K562 (cell line): Measurements from ENCODE around the gene SLC35G6. TPM values are rescaled to one million over a fixed set of nuclear protein-coding genes. Genes with fewer than 3 reads are reported as not detected.

Source experiments
- ATAC-seq: fragments of 200-7000 bp; cut with Tn5 transposase; 3 replicates; pipeline ENCODE4 v1.9.1; 2020; ENCODE audit warnings: moderate library complexity
- BruUV-seq: library from RNA; stranded (reverse); fragments of 400-500 nt; replicated peaks from 2 replicates; lab custom pipeline; 2021; lab: Mats Ljungman, UMichigan
- CTCF ChIA-PET: fragments of 300-600 bp; formaldehyde crosslinking; extraction: SDS; loops from one replicate; lab custom pipeline; 2021; ENCODE audit warnings: low intra/inter-chr PET ratio; lab: Yijun Ruan, JAX
- POLR2A ChIA-PET: fragments of 300-600, 350-650 bp; sonication (Branson Sonifier 250); formaldehyde crosslinking; extraction: SDS; loops from one replicate; lab custom pipeline; 2021; ENCODE audit warnings: antibody characterized with exemption, inconsistent platforms; lab: Yijun Ruan, JAX
- DNase-seq, 4 experiments: peaks; one replicate each; pipeline versions ENCODE4 v3.0.0 to v3.0.0-alpha.2; 2011 to 2018; ENCODE audit warnings: low spot score in 3 of 4, mixed read lengths in 3 of 4; ENCODE audit errors: extremely low read depth in 1 of 4
- FAIRE-seq: peaks from 2 replicates; lab custom pipeline; 2011; peaks lifted over from hg19 to GRCh38; lab: Jason Lieb, UNC
- H2AFZ ChIP-seq: 2 replicates; pipeline ENCODE4 v1.6.0; 2011; ENCODE audit warnings: low read depth, low read length, control low read depth, inconsistent platforms
- H3K27ac ChIP-seq: fragments of 200-600 bp; 3 replicates; pipeline ENCODE4 v1.8.0; 2011; ENCODE audit warnings: low read depth, mild to moderate bottlenecking, control low read depth, inconsistent platforms, low read length, moderate library complexity, mixed read lengths; ENCODE audit errors: extremely low read depth
- H3K27me3 ChIP-seq, 2 experiments: fragments of 300-600 bp in 1 of 2; 2 replicates in 1 of 2; 3 replicates in 1 of 2; pipeline versions ENCODE4 v1.6.0 to v1.8.0; 2011; ENCODE audit warnings: inconsistent platforms in 2 of 2, low read length in 2 of 2, mild to moderate bottlenecking in 1 of 2, mixed read lengths in 1 of 2, moderate library complexity in 1 of 2; ENCODE audit not compliant: control insufficient read depth in 2 of 2, insufficient read depth in 2 of 2
- H3K36me3 ChIP-seq: fragments of 300-600 bp; 3 replicates; pipeline ENCODE4 v1.8.0; 2011; ENCODE audit warnings: mild to moderate bottlenecking, low read length, inconsistent platforms; ENCODE audit not compliant: control insufficient read depth, insufficient read depth
- H3K4me1 ChIP-seq, 2 experiments: fragments of 200-600 bp in 1 of 2; replicated peaks in 1 of 2; 2 replicates in 1 of 2; 3 replicates in 1 of 2; pipeline versions ENCODE4 v1.5.1 to v1.8.0; 2011; ENCODE audit warnings: inconsistent platforms in 2 of 2, low read length in 2 of 2, mild to moderate bottlenecking in 1 of 2, mixed read lengths in 1 of 2, moderate library complexity in 1 of 2; ENCODE audit not compliant: control insufficient read depth in 2 of 2, insufficient read depth in 2 of 2
- H3K4me2 ChIP-seq: 2 replicates; pipeline ENCODE4 v1.6.1; 2011; ENCODE audit warnings: low read length, control low read depth, inconsistent platforms, mixed read lengths; ENCODE audit not compliant: insufficient read depth
- H3K4me3 ChIP-seq: fragments of 200-600 bp; sonication (generic), shearing (Covaris generic); 2 replicates; pipeline ENCODE4 v1.5.1; 2016; ENCODE audit warnings: control low read depth, inconsistent platforms
- H3K79me2 ChIP-seq: fragments of 200-600 bp; 3 replicates; pipeline ENCODE4 v1.8.0; 2011; ENCODE audit warnings: low read length, inconsistent platforms; ENCODE audit not compliant: control insufficient read depth, insufficient read depth
- H3K9ac ChIP-seq, 2 experiments: 2 replicates each; pipeline versions ENCODE4 v1.6.0 to v1.6.1; 2011; ENCODE audit warnings: low read depth in 2 of 2, low read length in 2 of 2, control low read depth in 1 of 2, inconsistent platforms in 1 of 2, mild to moderate bottlenecking in 1 of 2, mixed read lengths in 1 of 2; ENCODE audit not compliant: insufficient read depth in 1 of 2
- H3K9me1 ChIP-seq: one replicate; pipeline ENCODE4 v1.6.0; 2011; ENCODE audit warnings: inconsistent platforms, mild to moderate bottlenecking, low read length, moderate library complexity; ENCODE audit not compliant: control insufficient read depth, insufficient read depth
- H3K9me3 ChIP-seq: replicated peaks from 2 replicates; pipeline ENCODE4 v1.5.1; 2011; ENCODE audit warnings: low read depth, low read length, inconsistent platforms; ENCODE audit not compliant: control insufficient read depth, insufficient read depth
- H4K20me1 ChIP-seq: replicated peaks from 2 replicates; pipeline ENCODE4 v1.6.1; 2011; ENCODE audit warnings: low read length, inconsistent platforms, mixed read lengths; ENCODE audit not compliant: control insufficient read depth, insufficient read depth
- C11orf30 ChIP-seq: fragments of 450-650 bp; IDR thresholded peaks from 2 replicates; pipeline ENCODE4 v1.6.1; 2016; ENCODE audit warnings: low read depth, mild to moderate bottlenecking
- DLX4 ChIP-seq: fragments of 250-450 bp; sonication (Bioruptor Pico); IDR thresholded peaks from 2 replicates; pipeline ENCODE4 v1.6.1; 2021; ENCODE audit warnings: mild to moderate bottlenecking
- LEF1 ChIP-seq: fragments of 450-650 bp; IDR thresholded peaks from 2 replicates; pipeline ENCODE4 v1.6.1; 2016; ENCODE audit warnings: mild to moderate bottlenecking
- PHF20 ChIP-seq: fragments of 450-650 bp; IDR thresholded peaks from 2 replicates; pipeline ENCODE4 v1.6.1; 2018; ENCODE audit not compliant: partially characterized antibody
- WGBS: fragments of 100-300 bp; shearing (Covaris generic); methylation state at CpG from one replicate; pipeline ENCODE4 v1.1.6; 2016; ENCODE audit warnings: low coverage, mixed read lengths; ENCODE audit not compliant: insufficient coverage; ENCODE audit errors: missing lambda C conversion rate; 5-methylcytosine and 5-hydroxymethylcytosine counted together
- in situ Hi-C: fragments of 300-500 bp; cut with MboI; formaldehyde crosslinking; loops from 4 replicates; pipeline ENCODE4 v1.15.0; 2018; ENCODE audit warnings: inconsistent platforms, mixed read lengths
- intact Hi-C: fragments of 100-400 bp; cut with micrococcal nuclease; formaldehyde crosslinking; loops from 2 replicates; pipeline ENCODE4 v1.14.2; 2022
- polyA plus RNA-seq, 8 experiments: library from polyadenylated mRNA; depleted of rRNA in 4 of 8; stranded (reverse) in 5 of 8; unstranded in 3 of 8; fragments of >200 nt; fragmentation: Nextera tagmentation in 2 of 8; fragmentation: Illumina TruSeq in 1 of 8; extraction: Ambion mirVana in 2 of 8; extraction: Trizol in 1 of 8; gene quantifications; 2 replicates each; pipeline versions ENCODE4 v1.2.1 to v1.2.3, GENCODE V29; 2011 to 2014; ENCODE audit warnings: inconsistent platforms in 1 of 8, missing spikeins in 1 of 8
- total RNA-seq, 7 experiments: library from RNA; depleted of rRNA in 6 of 7; stranded (reverse); fragments of >200 nt in 6 of 7; fragmentation: Illumina TruSeq in 2 of 7; extraction: Trizol in 2 of 7; gene quantifications; 2 replicates each; pipeline versions ENCODE4 v1.2.1 to v1.2.3, GENCODE V29; 2011 to 2021; ENCODE audit warnings: low replicate concordance in 1 of 7

Gene SLC35G6
- total and polyA plus RNA-seq, 9 of the 15 experiments (the other 6 are each of a cell fraction or from before 2014, with no cell fraction given): not detected

- H3K4me3 ChIP-seq: no peak overlapping the region
- H3K79me2 ChIP-seq: peaks cover 7% of the 10 kb centered on the region; the same call in 2 of the 3 replicates
- TF ChIP-seq PHF20 (no peak), LEF1 (no peak), C11orf30 (0 out of 2 replicates have a peak, but pooled peaks have one; percentile 6), DLX4 (CRISPR knock-in tag) (no peak)
- H2AFZ ChIP-seq: no peak overlapping the region
- ChIA-PET CTCF (no interaction called here), POLR2A (interaction anchor here (1.0 to 4.2 kb wide), 3 partner anchors 16 to 84 kb away, joined by 3 to 21 read pairs (median 3); partner anchors contain the start of gene POLR2A)
- ATAC-seq (no peak), FAIRE-seq (no peak), DNase-seq (no peak)
- no peaks in the 10 kb centered on the region for H3K36me3 ChIP-seq
- WGBS: 58% methylated on average over 3 of the region's 31 CpGs
- BruUV-seq: no TSS peak
- peak overlapping the region; percentile 76; the same call in 1 of the 2 replicates for H3K4me2 ChIP-seq
- peaks cover 17 to 63% of the 10 kb centered on the region in 2 experiments; a peak in 4 of 5 replicates for H3K4me1 ChIP-seq
- H4K20me1 ChIP-seq: no peaks in the 10 kb centered on the region
- peaks cover 3% of the 10 kb centered on the region for H3K9me1 ChIP-seq
- no peak overlapping the region for H3K27ac ChIP-seq
- no peaks in the 10 kb centered on the region for H3K9me3 ChIP-seq
- peak overlapping the region in 1 of 2 experiments; percentile 68; a peak in 1 of 4 replicates for H3K9ac ChIP-seq
- intact Hi-C loops: loop anchor here (5.0 kb wide), 2 partner anchors 35 to 45 kb away; partner anchors contain the start of genes POLR2A, SLC35G6 and TMEM256
- no peaks in the 10 kb centered on the region for H3K27me3 ChIP-seq
- in situ Hi-C loops: no loop called here
Observed at GRCh38 chr17:7437369-7437863, 43.8 kb upstream of the SLC35G6 start.
